ENCODE results near the gene RBMS3. TPM values are rescaled to one million over a fixed set of nuclear protein-coding genes. Genes with fewer than 3 reads are reported as not detected.

Gene RBMS3
- total RNA-seq, 1 donor from 2014 or later, result 65.1 TPM

- H3K27me3 Mint-ChIP-seq (ENCODE audit: unreplicated experiment), result peaks cover 3% of the 10 kb centered on the region
- no peak for TF ChIP-seq CTCF (IDR thresholded peaks at IDR 0.05; ENCODE audit: partially characterized antibody, unreplicated experiment)
- peaks cover 5% of the 10 kb centered on the region for H3K36me3 Mint-ChIP-seq (ENCODE audit: unreplicated experiment)
- H3K4me3 Mint-ChIP-seq (ENCODE audit: unreplicated experiment), result no peak overlapping the region
- no peak for DNase-seq
- H3K27ac Mint-ChIP-seq (ENCODE audit: unreplicated experiment), result no peak overlapping the region
- H3K9me3 Mint-ChIP-seq (ENCODE audit: unreplicated experiment), result peaks cover 2% of the 10 kb centered on the region
- peaks cover 2% of the 10 kb centered on the region for H3K4me1 Mint-ChIP-seq (ENCODE audit: low read depth, unreplicated experiment)
These were observed 21.7 kb downstream of the RBMS3 start for GRCh38 chr3:29302619-29303018.

- Mint-ChIP-seq H3K9me3 (ENCODE audit: unreplicated experiment) (peaks cover 2% of the 10 kb centered on the region), H3K4me1 (ENCODE audit: low read depth, unreplicated experiment) (no peaks in the 10 kb centered on the region)
These were observed 26.4 kb downstream of the RBMS3 start for GRCh38 chr3:29307295-29307694.

GRCh38 chr3:29310865-29311264, 30.0 kb downstream of the RBMS3 start:
- TF ChIP-seq CTCF (IDR thresholded peaks at IDR 0.05; ENCODE audit: partially characterized antibody, unreplicated experiment), result no peak
- Mint-ChIP-seq H3K27me3 (ENCODE audit: unreplicated experiment) (no peaks in the 10 kb centered on the region), H3K4me3 (ENCODE audit: unreplicated experiment) (no peak overlapping the region), H3K9me3 (ENCODE audit: unreplicated experiment) (no peaks in the 10 kb centered on the region), H3K27ac (ENCODE audit: unreplicated experiment) (no peak overlapping the region), H3K4me1 (ENCODE audit: low read depth, unreplicated experiment) (no peaks in the 10 kb centered on the region), H3K36me3 (ENCODE audit: unreplicated experiment) (no peaks in the 10 kb centered on the region)
- no peak for DNase-seq

More at GRCh38 chr3:29307295-29307694, 26.4 kb downstream of the RBMS3 start:
- no peak overlapping the region for H3K4me3 Mint-ChIP-seq (ENCODE audit: unreplicated experiment)
- H3K27me3 Mint-ChIP-seq (ENCODE audit: unreplicated experiment), result no peaks in the 10 kb centered on the region
- no peak for TF ChIP-seq CTCF (IDR thresholded peaks at IDR 0.05; ENCODE audit: partially characterized antibody, unreplicated experiment)
- no peak for DNase-seq
- H3K36me3 Mint-ChIP-seq (ENCODE audit: unreplicated experiment), result peaks cover 5% of the 10 kb centered on the region
- no peak overlapping the region for H3K27ac Mint-ChIP-seq (ENCODE audit: unreplicated experiment)

- Mint-ChIP-seq H3K27ac (ENCODE audit: unreplicated experiment) (no peak overlapping the region), H3K27me3 (ENCODE audit: unreplicated experiment) (no peaks in the 10 kb centered on the region), H3K9me3 (ENCODE audit: unreplicated experiment) (no peaks in the 10 kb centered on the region), H3K4me1 (ENCODE audit: low read depth, unreplicated experiment) (no peaks in the 10 kb centered on the region), H3K4me3 (ENCODE audit: unreplicated experiment) (no peak overlapping the region), H3K36me3 (ENCODE audit: unreplicated experiment) (no peaks in the 10 kb centered on the region)
- no peak for TF ChIP-seq CTCF (IDR thresholded peaks at IDR 0.05; ENCODE audit: partially characterized antibody, unreplicated experiment)
- DNase-seq, result no peak
These were observed 30.9 kb downstream of the RBMS3 start for GRCh38 chr3:29311795-29312194.

DNA sequence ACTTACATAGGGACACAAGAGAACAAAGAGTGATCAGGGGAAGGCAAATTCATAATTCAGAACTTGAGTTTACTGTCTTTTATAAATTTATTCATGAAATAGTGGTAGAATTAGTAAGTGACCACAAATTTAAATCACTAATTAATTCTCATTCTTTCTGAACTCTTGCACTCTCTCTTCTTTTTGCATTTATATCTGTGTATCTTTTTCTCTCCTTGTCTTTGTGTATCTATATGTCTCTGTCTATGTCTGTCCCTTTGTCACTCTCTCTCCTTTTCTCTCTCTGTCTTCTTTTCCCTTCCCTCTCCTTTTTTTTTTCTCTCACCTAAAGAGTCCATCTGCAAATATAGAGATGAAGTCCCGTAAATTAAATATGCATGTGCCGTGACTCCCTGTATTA, 31.5 kb downstream of the RBMS3 start:
- Mint-ChIP-seq H3K9me3 (ENCODE audit: unreplicated experiment) (no peaks in the 10 kb centered on the region), H3K36me3 (ENCODE audit: unreplicated experiment) (no peaks in the 10 kb centered on the region), H3K4me1 (ENCODE audit: low read depth, unreplicated experiment) (no peaks in the 10 kb centered on the region), H3K27ac (ENCODE audit: unreplicated experiment) (no peak overlapping the region), H3K27me3 (ENCODE audit: unreplicated experiment) (no peaks in the 10 kb centered on the region), H3K4me3 (ENCODE audit: unreplicated experiment) (no peak overlapping the region)
- TF ChIP-seq CTCF (IDR thresholded peaks at IDR 0.05; ENCODE audit: partially characterized antibody, unreplicated experiment), result no peak
- no peak for DNase-seq
